Smooth muscle cell (in vitro differentiated cells): ENCODE data around the gene CELF5. TPM values are rescaled to one million over a fixed set of nuclear protein-coding genes. Genes with fewer than 3 reads are reported as not detected.

ENCODE experiments used
- DNase-seq: peaks from one replicate; lab custom pipeline; 2025; ENCODE audit not compliant: unreplicated experiment; lab: John Stamatoyannopoulos, UW
- H2AFZ ChIP-seq: fragments of 200-600 bp; sonication (generic); 2 replicates; pipeline ENCODE4 v1.6.0; 2016; ENCODE audit warnings: antibody characterized with exemption, low read depth, mild to moderate bottlenecking
- H3F3A ChIP-seq: fragments of 200-600 bp; sonication (generic); 2 replicates; pipeline ENCODE4 v1.6.0; 2017; ENCODE audit warnings: antibody characterized with exemption, low read depth
- H3K27ac ChIP-seq: fragments of 200-600 bp; sonication (generic); 2 replicates; pipeline ENCODE4 v1.5.1; 2016; ENCODE audit warnings: low read depth, mild to moderate bottlenecking
- H3K27me3 ChIP-seq: fragments of 200-600 bp; sonication (generic); 2 replicates; pipeline ENCODE4 v1.6.1; 2016; ENCODE audit warnings: low read depth, mild to moderate bottlenecking
- H3K36me3 ChIP-seq: fragments of 200-600 bp; sonication (generic); 2 replicates; pipeline ENCODE4 v1.5.1; 2016; ENCODE audit warnings: low read depth
- H3K4me1 ChIP-seq: fragments of 200-600 bp; sonication (generic); 2 replicates; pipeline ENCODE4 v1.5.1; 2016; ENCODE audit warnings: low read depth
- H3K4me2 ChIP-seq: fragments of 200-600 bp; sonication (generic); 2 replicates; pipeline ENCODE4 v1.6.0; 2016; ENCODE audit warnings: mild to moderate bottlenecking
- H3K4me3 ChIP-seq: fragments of 200-600 bp; sonication (generic); 2 replicates; pipeline ENCODE4 v1.5.1; 2016; ENCODE audit warnings: mild to moderate bottlenecking
- H3K79me2 ChIP-seq: fragments of 200-600 bp; sonication (generic); 2 replicates; pipeline ENCODE4 v1.6.0; 2016; ENCODE audit warnings: low read depth, mild to moderate bottlenecking
- H3K9ac ChIP-seq: fragments of 200-600 bp; sonication (generic); 2 replicates; pipeline ENCODE4 v1.6.0; 2016; ENCODE audit warnings: low read depth
- H3K9me3 ChIP-seq: fragments of 200-600 bp; sonication (generic); replicated peaks from 2 replicates; pipeline ENCODE4 v1.5.1; 2016; ENCODE audit warnings: low read depth
- H4K20me1 ChIP-seq: fragments of 200-600 bp; sonication (generic); 2 replicates; pipeline ENCODE4 v1.6.0; 2016; ENCODE audit warnings: low read depth
- CTCF ChIP-seq: fragments of 200-600 bp; sonication (generic); IDR thresholded peaks from 2 replicates; pipeline ENCODE4 v1.5.1; 2017; ENCODE audit warnings: borderline replicate concordance, mild to moderate bottlenecking, antibody characterized with exemption; ENCODE audit not compliant: insufficient read depth, poor library complexity, severe bottlenecking
- WGBS: methylation state at CpG from one replicate; pipeline ENCODE4 v1.1.7; 2016; ENCODE audit warnings: low lambda C conversion rate; 5-methylcytosine and 5-hydroxymethylcytosine counted together
- polyA plus RNA-seq: library from polyadenylated mRNA; unstranded; fragments of >200 nt; fragmentation: Nextera tagmentation; extraction: Ambion mirVana; gene quantifications from 2 replicates; pipeline ENCODE4 v1.2.1, GENCODE V29; 2016
- total RNA-seq: library from RNA; depleted of rRNA; stranded (reverse); fragments of >200 nt; gene quantifications from 2 replicates; pipeline ENCODE4 v1.2.3, GENCODE V29; 2014

CELF5 gene
- total and polyA plus RNA-seq, 2 experiments from 2014 or later: 0.18 TPM; not detected in 1

- Histone ChIP-seq H3K27me3 (no peaks in the 10 kb centered on the region), H2AFZ (no peak overlapping the region), H3K79me2 (no peaks in the 10 kb centered on the region), H3K4me3 (no peak overlapping the region), H4K20me1 (no peaks in the 10 kb centered on the region), H3K36me3 (no peaks in the 10 kb centered on the region), H3K27ac (no peak overlapping the region), H3K4me1 (no peaks in the 10 kb centered on the region), H3K9ac (no peak overlapping the region), H3K9me3 (no peaks in the 10 kb centered on the region), H3F3A (no peaks in the 10 kb centered on the region), H3K4me2 (no peak overlapping the region)
- DNase-seq: no peak
- no peak for TF ChIP-seq CTCF
Observed at GRCh38 chr19:3254520-3254919, 30.1 kb downstream of the CELF5 start.

GRCh38 chr19:3257071-3257470 lies 32.6 kb downstream of the CELF5 start:
- Histone ChIP-seq H3F3A (no peaks in the 10 kb centered on the region), H3K79me2 (no peaks in the 10 kb centered on the region), H3K27ac (no peak overlapping the region), H2AFZ (no peak overlapping the region), H3K4me2 (no peak overlapping the region), H4K20me1 (no peaks in the 10 kb centered on the region), H3K27me3 (no peaks in the 10 kb centered on the region), H3K9ac (no peak overlapping the region), H3K4me1 (no peaks in the 10 kb centered on the region), H3K4me3 (no peak overlapping the region), H3K36me3 (no peaks in the 10 kb centered on the region), H3K9me3 (no peaks in the 10 kb centered on the region)
- 91% methylated on average over 8 of the region's 8 CpGs for WGBS
- no peak for TF ChIP-seq CTCF
- no peak for DNase-seq

GRCh38 chr19:3262362-3262761 lies 37.9 kb downstream of the CELF5 start:
- no peaks in the 10 kb centered on the region for H3K4me1 ChIP-seq
- no peak for TF ChIP-seq CTCF
- no peak overlapping the region for H3K4me2 ChIP-seq
- no peaks in the 10 kb centered on the region for H4K20me1 ChIP-seq
- H2AFZ ChIP-seq: no peak overlapping the region
- no peak overlapping the region for H3K27ac ChIP-seq
- no peaks in the 10 kb centered on the region for H3F3A ChIP-seq
- H3K4me3 ChIP-seq: no peak overlapping the region
- H3K9me3 ChIP-seq: no peaks in the 10 kb centered on the region
- H3K9ac ChIP-seq: no peak overlapping the region
- H3K36me3 ChIP-seq: no peaks in the 10 kb centered on the region
- no peaks in the 10 kb centered on the region for H3K79me2 ChIP-seq
- no peak for DNase-seq
- no peaks in the 10 kb centered on the region for H3K27me3 ChIP-seq
- WGBS: 92% methylated on average over 7 of the region's 7 CpGs

GRCh38 chr19:3263866-3264265 lies 39.4 kb downstream of the CELF5 start:
- no peak overlapping the region for H2AFZ ChIP-seq
- no peaks in the 10 kb centered on the region for H3K36me3 ChIP-seq
- no peak overlapping the region for H3K4me3 ChIP-seq
- no peaks in the 10 kb centered on the region for H3K4me1 ChIP-seq
- no peaks in the 10 kb centered on the region for H3K79me2 ChIP-seq
- H3K27me3 ChIP-seq: no peaks in the 10 kb centered on the region
- no peak overlapping the region for H3K27ac ChIP-seq
- 85% methylated on average over 9 of the region's 9 CpGs for WGBS
- no peak for TF ChIP-seq CTCF
- no peak overlapping the region for H3K4me2 ChIP-seq
- no peaks in the 10 kb centered on the region for H3F3A ChIP-seq
- no peaks in the 10 kb centered on the region for H3K9me3 ChIP-seq
- no peaks in the 10 kb centered on the region for H4K20me1 ChIP-seq
- no peak for DNase-seq
- no peak overlapping the region for H3K9ac ChIP-seq
